ENCODE measurements around the gene C11orf16.
"Not testable (repeated sequence)": the region's sequence is repeated elsewhere in the genome, so short reads cannot be mapped to it uniquely, and the experiment has no call there.

Gene C11orf16

DNA sequence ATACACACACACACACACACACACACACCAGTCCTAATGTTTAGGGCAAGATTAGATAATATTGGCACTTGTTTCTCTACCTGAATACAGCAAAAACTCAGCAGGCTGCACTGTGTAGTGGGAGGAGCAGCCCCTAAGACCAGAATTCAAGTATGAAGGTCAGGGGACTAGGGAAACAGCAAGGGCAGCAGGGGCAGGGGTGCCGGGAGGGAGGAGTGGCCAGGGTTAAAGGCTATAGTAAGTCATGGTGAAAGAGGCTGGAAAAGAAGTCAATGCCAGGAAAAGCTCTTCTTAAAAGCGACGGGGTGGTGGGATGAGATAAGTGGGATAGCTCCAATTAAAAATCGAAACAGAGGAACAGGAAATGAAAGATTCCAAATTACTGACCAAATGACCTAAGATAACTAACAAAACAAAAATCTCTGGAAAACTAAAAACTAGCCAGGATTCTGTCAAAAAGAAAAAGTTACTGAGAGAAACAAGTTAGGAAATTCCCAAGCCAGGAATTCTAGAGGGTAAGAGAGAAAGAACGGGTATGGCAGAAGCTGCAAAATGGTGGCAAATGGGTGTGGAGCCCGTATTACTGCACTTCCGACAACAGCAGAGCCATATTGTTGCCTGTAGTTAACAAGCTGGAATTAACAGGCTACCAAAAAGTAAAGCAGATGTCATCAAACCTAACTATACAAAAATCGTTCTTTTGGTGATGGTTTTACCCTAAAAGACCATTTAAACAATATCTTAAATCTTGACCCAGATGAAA lies 8.8 kb upstream of the C11orf16 start:
- DNase-seq (ENCODE audit: low spot score), result no peak
- no peaks in the 10 kb centered on the region for H3K27me3 ChIP-seq (ENCODE audit: control insufficient read depth in 3 of 3, insufficient read depth in 3 of 3, low read depth in 1 of 3, low read length in 3 of 3)
- WGBS, 2 donors (ENCODE audit: extremely low coverage in 2 of 2, insufficient read length in 2 of 2, insufficient replicate concordance in 1 of 2), result no CpG with 5 or more reads among the region's 8 CpGs
- no peak overlapping the region for H2AK5ac ChIP-seq (ENCODE audit: low read depth, low read length)
- H3K79me1 ChIP-seq (ENCODE audit: low read depth, low read length), result no peaks in the 10 kb centered on the region
- no peaks in the 10 kb centered on the region for H3K9me3 ChIP-seq (replicated peaks in 1 of 2; ENCODE audit: control insufficient read depth in 2 of 2, insufficient read depth in 1 of 2, low read depth in 1 of 2, low read length in 2 of 2)
- no peak overlapping the region for H3K9ac ChIP-seq (ENCODE audit: low read depth, low read length, poor library complexity)
- H2BK5ac ChIP-seq (ENCODE audit: low read length), result no peak overlapping the region
- no peak overlapping the region for H3K27ac ChIP-seq (replicated peaks; ENCODE audit: low read length)
- no peaks in the 10 kb centered on the region for H3K4me1 ChIP-seq (ENCODE audit: control insufficient read depth in 2 of 2, insufficient read depth in 1 of 2, low read depth in 1 of 2, low read length in 2 of 2)
- H4K91ac ChIP-seq (ENCODE audit: low read depth, low read length, poor library complexity), result no peak overlapping the region
- H4K8ac ChIP-seq (ENCODE audit: low read depth, low read length), result no peak overlapping the region
- peak overlapping the region; percentile 21 for H2AFZ ChIP-seq (ENCODE audit: low read length)
- no peak overlapping the region for H3K14ac ChIP-seq (ENCODE audit: low read length)
- H3K36me3 ChIP-seq (replicated peaks in 1 of 2; ENCODE audit: control insufficient read depth in 2 of 2, insufficient read depth in 2 of 2, low read length in 2 of 2), result no peaks in the 10 kb centered on the region
- no peak overlapping the region for H3K23ac ChIP-seq (ENCODE audit: low read depth, low read length, poor library complexity)
- H2BK15ac ChIP-seq (ENCODE audit: low read length), result no peak overlapping the region
- H2BK120ac ChIP-seq (ENCODE audit: low read depth, low read length), result no peak overlapping the region
- no peak overlapping the region for H3K4me2 ChIP-seq (ENCODE audit: insufficient read depth, low read length, poor library complexity, severe bottlenecking)
- H2BK12ac ChIP-seq (ENCODE audit: low read length), result no peak overlapping the region
- H3K4ac ChIP-seq (ENCODE audit: low read length), result no peak overlapping the region
- H3K4me3 ChIP-seq (ENCODE audit: low read length in 2 of 2), result no peak overlapping the region
- no peak overlapping the region for H3K18ac ChIP-seq (ENCODE audit: low read length)

DNA sequence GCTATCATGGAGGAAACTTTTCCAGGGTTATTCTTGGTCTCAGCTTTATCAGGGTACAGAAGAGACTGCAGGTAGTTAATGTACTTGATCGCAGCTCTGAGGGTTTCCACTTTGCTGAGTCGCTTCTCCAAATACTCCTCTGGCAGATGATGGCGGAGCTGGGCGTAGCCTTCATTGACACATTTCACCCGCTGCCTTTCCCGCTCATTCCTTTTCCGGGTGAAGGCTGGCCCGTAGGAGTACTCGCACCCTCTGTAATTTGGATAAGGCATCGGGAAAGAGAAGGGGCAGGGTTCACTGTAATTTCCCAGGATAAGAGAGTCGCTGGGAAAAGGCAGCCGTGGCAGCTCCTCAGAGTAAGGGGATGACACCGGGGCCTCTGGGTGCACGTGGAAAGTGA lies 4.9 kb upstream of the C11orf16 start:
- no peak overlapping the region for H3K23ac ChIP-seq (ENCODE audit: low read depth, low read length, poor library complexity)
- no peak overlapping the region for H3K14ac ChIP-seq (ENCODE audit: low read length)
- no peak overlapping the region for H2AK5ac ChIP-seq (ENCODE audit: low read depth, low read length)
- H3K36me3 ChIP-seq (replicated peaks in 1 of 2; ENCODE audit: control insufficient read depth in 2 of 2, insufficient read depth in 2 of 2, low read length in 2 of 2), result no peaks in the 10 kb centered on the region
- no peak overlapping the region for H3K18ac ChIP-seq (ENCODE audit: low read length)
- no peak overlapping the region for H2BK15ac ChIP-seq (ENCODE audit: low read length)
- H3K79me1 ChIP-seq (ENCODE audit: low read depth, low read length), result no peaks in the 10 kb centered on the region
- H3K27me3 ChIP-seq (ENCODE audit: control insufficient read depth in 3 of 3, insufficient read depth in 3 of 3, low read depth in 1 of 3, low read length in 3 of 3), result no peaks in the 10 kb centered on the region
- no peak overlapping the region for H2AFZ ChIP-seq (ENCODE audit: low read length)
- no peak overlapping the region for H4K8ac ChIP-seq (ENCODE audit: low read depth, low read length)
- WGBS, 2 donors (ENCODE audit: extremely low coverage in 2 of 2, insufficient read length in 2 of 2, insufficient replicate concordance in 1 of 2), result no CpG with 5 or more reads among the region's 14 CpGs
- no peak overlapping the region for H3K9ac ChIP-seq (ENCODE audit: low read depth, low read length, poor library complexity)
- H3K4me3 ChIP-seq (ENCODE audit: low read length in 2 of 2), result no peak overlapping the region
- no peak for DNase-seq (ENCODE audit: low spot score)
- H2BK120ac ChIP-seq (ENCODE audit: low read depth, low read length), result no peak overlapping the region
- no peaks in the 10 kb centered on the region for H3K9me3 ChIP-seq (replicated peaks in 1 of 2; ENCODE audit: control insufficient read depth in 2 of 2, insufficient read depth in 1 of 2, low read depth in 1 of 2, low read length in 2 of 2)
- no peak overlapping the region for H3K4me2 ChIP-seq (ENCODE audit: insufficient read depth, low read length, poor library complexity, severe bottlenecking)
- peaks cover 0 to 5% of the 10 kb centered on the region in 2 donors for H3K4me1 ChIP-seq (ENCODE audit: control insufficient read depth in 2 of 2, insufficient read depth in 1 of 2, low read depth in 1 of 2, low read length in 2 of 2)
- no peak overlapping the region for H3K27ac ChIP-seq (replicated peaks; ENCODE audit: low read length)
- H3K4ac ChIP-seq (ENCODE audit: low read length), result no peak overlapping the region
- H4K91ac ChIP-seq (ENCODE audit: low read depth, low read length, poor library complexity), result no peak overlapping the region
- H2BK5ac ChIP-seq (ENCODE audit: low read length), result no peak overlapping the region
- no peak overlapping the region for H2BK12ac ChIP-seq (ENCODE audit: low read length)

DNA sequence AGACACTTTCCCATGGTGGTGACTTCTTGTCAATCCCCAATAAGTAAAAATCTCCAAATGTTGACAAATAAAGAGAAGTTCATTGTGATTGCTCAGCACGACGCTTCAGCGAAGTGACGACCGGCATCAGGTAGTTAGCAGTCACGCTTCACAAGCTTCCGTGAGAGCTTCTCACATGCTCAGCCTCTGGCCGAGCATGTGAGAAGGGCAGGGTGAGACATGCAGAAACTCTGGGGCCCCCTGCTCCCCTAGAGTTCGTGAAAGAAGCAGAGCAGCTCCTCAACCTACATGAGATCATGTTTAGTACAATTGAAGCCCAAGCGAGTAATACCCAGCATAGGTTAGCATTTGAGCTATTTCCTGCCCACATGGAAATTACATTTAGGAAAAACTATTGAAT lies 4.4 kb upstream of the C11orf16 start:
- H3K9ac ChIP-seq (ENCODE audit: low read depth, low read length, poor library complexity), result no peak overlapping the region
- H2BK5ac ChIP-seq (ENCODE audit: low read length), result no peak overlapping the region
- H2BK15ac ChIP-seq (ENCODE audit: low read length), result no peak overlapping the region
- no peak overlapping the region for H4K91ac ChIP-seq (ENCODE audit: low read depth, low read length, poor library complexity)
- no peak overlapping the region for H2BK12ac ChIP-seq (ENCODE audit: low read length)
- H3K23ac ChIP-seq (ENCODE audit: low read depth, low read length, poor library complexity), result no peak overlapping the region
- no peaks in the 10 kb centered on the region for H3K79me1 ChIP-seq (ENCODE audit: low read depth, low read length)
- peaks cover 0 to 5% of the 10 kb centered on the region in 2 donors for H3K4me1 ChIP-seq (ENCODE audit: control insufficient read depth in 2 of 2, insufficient read depth in 1 of 2, low read depth in 1 of 2, low read length in 2 of 2)
- H3K4ac ChIP-seq (ENCODE audit: low read length), result no peak overlapping the region
- no peak overlapping the region for H4K8ac ChIP-seq (ENCODE audit: low read depth, low read length)
- WGBS, 2 donors (ENCODE audit: extremely low coverage in 2 of 2, insufficient read length in 2 of 2, insufficient replicate concordance in 1 of 2), result no CpG with 5 or more reads among the region's 10 CpGs
- no peak overlapping the region for H2BK120ac ChIP-seq (ENCODE audit: low read depth, low read length)
- no peaks in the 10 kb centered on the region for H3K27me3 ChIP-seq (ENCODE audit: control insufficient read depth in 3 of 3, insufficient read depth in 3 of 3, low read depth in 1 of 3, low read length in 3 of 3)
- no peak overlapping the region for H3K4me2 ChIP-seq (ENCODE audit: insufficient read depth, low read length, poor library complexity, severe bottlenecking)
- H2AFZ ChIP-seq (ENCODE audit: low read length), result no peak overlapping the region
- H3K27ac ChIP-seq (replicated peaks; ENCODE audit: low read length), result no peak overlapping the region
- H2AK5ac ChIP-seq (ENCODE audit: low read depth, low read length), result no peak overlapping the region
- DNase-seq (ENCODE audit: low spot score), result no peak
- H3K36me3 ChIP-seq (replicated peaks in 1 of 2; ENCODE audit: control insufficient read depth in 2 of 2, insufficient read depth in 2 of 2, low read length in 2 of 2), result no peaks in the 10 kb centered on the region
- H3K14ac ChIP-seq (ENCODE audit: low read length), result no peak overlapping the region
- no peaks in the 10 kb centered on the region for H3K9me3 ChIP-seq (replicated peaks in 1 of 2; ENCODE audit: control insufficient read depth in 2 of 2, insufficient read depth in 1 of 2, low read depth in 1 of 2, low read length in 2 of 2)
- no peak overlapping the region for H3K4me3 ChIP-seq (ENCODE audit: low read length in 2 of 2)
- H3K18ac ChIP-seq (ENCODE audit: low read length), result no peak overlapping the region

DNA sequence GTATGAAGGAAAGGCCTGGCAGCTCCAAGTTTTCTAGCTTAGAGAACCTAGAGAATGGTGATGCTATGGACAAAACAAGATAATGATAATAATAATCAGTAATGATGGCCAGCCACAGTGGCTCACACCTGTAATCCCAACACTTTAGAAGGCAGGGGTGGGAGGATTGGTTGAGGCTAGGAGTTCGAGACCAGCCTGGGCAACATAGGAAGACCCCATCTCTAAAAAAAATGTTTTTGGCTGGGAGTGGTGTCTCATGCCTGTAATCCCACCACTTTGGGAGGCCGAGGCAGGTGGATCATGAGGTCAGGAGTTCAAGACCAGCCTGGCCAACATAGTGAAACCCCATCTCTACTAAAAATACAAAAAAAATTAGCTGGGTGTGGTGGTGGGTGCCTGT lies 3.0 kb upstream of the C11orf16 start:
- H3K9ac ChIP-seq (ENCODE audit: low read depth, low read length, poor library complexity); H3K4me1 ChIP-seq (ENCODE audit: control insufficient read depth in 2 of 2, insufficient read depth in 1 of 2, low read depth in 1 of 2, low read length in 2 of 2); H3K9me3 ChIP-seq (replicated peaks in 1 of 2; ENCODE audit: control insufficient read depth in 2 of 2, insufficient read depth in 1 of 2, low read depth in 1 of 2, low read length in 2 of 2); H2BK5ac ChIP-seq (ENCODE audit: low read length); DNase-seq (ENCODE audit: low spot score); H2BK120ac ChIP-seq (ENCODE audit: low read depth, low read length); H2AFZ ChIP-seq (ENCODE audit: low read length); H3K79me1 ChIP-seq (ENCODE audit: low read depth, low read length); H2BK15ac ChIP-seq (ENCODE audit: low read length); H2AK5ac ChIP-seq (ENCODE audit: low read depth, low read length); H3K14ac ChIP-seq (ENCODE audit: low read length); H3K4ac ChIP-seq (ENCODE audit: low read length); H3K27me3 ChIP-seq (ENCODE audit: control insufficient read depth in 3 of 3, insufficient read depth in 3 of 3, low read depth in 1 of 3, low read length in 3 of 3); H3K4me3 ChIP-seq (ENCODE audit: low read length in 2 of 2); H4K91ac ChIP-seq (ENCODE audit: low read depth, low read length, poor library complexity); H3K4me2 ChIP-seq (ENCODE audit: insufficient read depth, low read length, poor library complexity, severe bottlenecking); H2BK12ac ChIP-seq (ENCODE audit: low read length); H3K23ac ChIP-seq (ENCODE audit: low read depth, low read length, poor library complexity); H3K36me3 ChIP-seq (replicated peaks in 1 of 2; ENCODE audit: control insufficient read depth in 2 of 2, insufficient read depth in 2 of 2, low read length in 2 of 2); H3K27ac ChIP-seq (replicated peaks; ENCODE audit: low read length); H3K18ac ChIP-seq (ENCODE audit: low read length); H4K8ac ChIP-seq (ENCODE audit: low read depth, low read length): not testable (repeated sequence)
- no CpG with 5 or more reads among the region's 2 CpGs for WGBS, 2 donors (ENCODE audit: extremely low coverage in 2 of 2, insufficient read length in 2 of 2, insufficient replicate concordance in 1 of 2)
